Panc1 (cell line): ENCODE results near the gene MIA2.

Experiments
- POLR2AphosphoS5 ChIP-seq: IDR thresholded peaks from 2 replicates; pipeline ENCODE4 v1.6.1; 2012; ENCODE audit warnings: mild to moderate bottlenecking, low read depth, low read length, moderate library complexity
- TF ChIP-seq, protein P1 (sequence below), 2 experiments: IDR thresholded peaks; 2 replicates each; pipeline ENCODE4 v1.6.1; 2011 to 2012; ENCODE audit warnings: low read depth in 2 of 2, control low read depth in 1 of 2, low read length in 1 of 2, mild to moderate bottlenecking in 1 of 2, moderate library complexity in 1 of 2; ENCODE audit not compliant: insufficient read depth in 1 of 2
- TF ChIP-seq, protein P2 (sequence below): fragments of 450-650 bp; IDR thresholded peaks from 2 replicates; pipeline ENCODE4 v1.5.1; 2017; ENCODE audit warnings: mild to moderate bottlenecking

DNA sequence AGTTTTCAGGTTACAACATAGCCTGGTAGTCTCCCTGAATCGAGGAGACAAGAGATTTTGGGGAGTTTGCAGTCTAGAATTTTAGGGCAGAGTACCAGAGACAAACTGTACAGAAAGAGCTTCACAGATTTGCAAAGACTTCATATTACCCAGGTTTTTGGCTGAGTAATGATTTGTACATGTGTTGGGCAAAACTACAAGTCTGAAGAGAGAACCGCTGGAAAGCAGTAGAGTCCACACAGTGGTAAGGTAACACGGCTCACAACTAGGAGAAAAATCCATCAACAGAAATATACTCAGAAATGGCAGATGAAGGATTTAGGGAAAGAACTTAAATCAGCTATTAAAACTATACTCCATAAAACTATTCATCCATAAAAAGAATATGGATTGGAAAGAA, 172.8 kb downstream of the MIA2 start:
- TF ChIP-seq, protein P1, sequence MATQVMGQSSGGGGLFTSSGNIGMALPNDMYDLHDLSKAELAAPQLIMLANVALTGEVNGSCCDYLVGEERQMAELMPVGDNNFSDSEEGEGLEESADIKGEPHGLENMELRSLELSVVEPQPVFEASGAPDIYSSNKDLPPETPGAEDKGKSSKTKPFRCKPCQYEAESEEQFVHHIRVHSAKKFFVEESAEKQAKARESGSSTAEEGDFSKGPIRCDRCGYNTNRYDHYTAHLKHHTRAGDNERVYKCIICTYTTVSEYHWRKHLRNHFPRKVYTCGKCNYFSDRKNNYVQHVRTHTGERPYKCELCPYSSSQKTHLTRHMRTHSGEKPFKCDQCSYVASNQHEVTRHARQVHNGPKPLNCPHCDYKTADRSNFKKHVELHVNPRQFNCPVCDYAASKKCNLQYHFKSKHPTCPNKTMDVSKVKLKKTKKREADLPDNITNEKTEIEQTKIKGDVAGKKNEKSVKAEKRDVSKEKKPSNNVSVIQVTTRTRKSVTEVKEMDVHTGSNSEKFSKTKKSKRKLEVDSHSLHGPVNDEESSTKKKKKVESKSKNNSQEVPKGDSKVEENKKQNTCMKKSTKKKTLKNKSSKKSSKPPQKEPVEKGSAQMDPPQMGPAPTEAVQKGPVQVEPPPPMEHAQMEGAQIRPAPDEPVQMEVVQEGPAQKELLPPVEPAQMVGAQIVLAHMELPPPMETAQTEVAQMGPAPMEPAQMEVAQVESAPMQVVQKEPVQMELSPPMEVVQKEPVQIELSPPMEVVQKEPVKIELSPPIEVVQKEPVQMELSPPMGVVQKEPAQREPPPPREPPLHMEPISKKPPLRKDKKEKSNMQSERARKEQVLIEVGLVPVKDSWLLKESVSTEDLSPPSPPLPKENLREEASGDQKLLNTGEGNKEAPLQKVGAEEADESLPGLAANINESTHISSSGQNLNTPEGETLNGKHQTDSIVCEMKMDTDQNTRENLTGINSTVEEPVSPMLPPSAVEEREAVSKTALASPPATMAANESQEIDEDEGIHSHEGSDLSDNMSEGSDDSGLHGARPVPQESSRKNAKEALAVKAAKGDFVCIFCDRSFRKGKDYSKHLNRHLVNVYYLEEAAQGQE (IDR thresholded peaks at IDR 0.05; ENCODE audit: insufficient read depth in 1 of 2, low read depth in 2 of 2, low read length in 1 of 2) = no peak
- TF ChIP-seq, protein P2, sequence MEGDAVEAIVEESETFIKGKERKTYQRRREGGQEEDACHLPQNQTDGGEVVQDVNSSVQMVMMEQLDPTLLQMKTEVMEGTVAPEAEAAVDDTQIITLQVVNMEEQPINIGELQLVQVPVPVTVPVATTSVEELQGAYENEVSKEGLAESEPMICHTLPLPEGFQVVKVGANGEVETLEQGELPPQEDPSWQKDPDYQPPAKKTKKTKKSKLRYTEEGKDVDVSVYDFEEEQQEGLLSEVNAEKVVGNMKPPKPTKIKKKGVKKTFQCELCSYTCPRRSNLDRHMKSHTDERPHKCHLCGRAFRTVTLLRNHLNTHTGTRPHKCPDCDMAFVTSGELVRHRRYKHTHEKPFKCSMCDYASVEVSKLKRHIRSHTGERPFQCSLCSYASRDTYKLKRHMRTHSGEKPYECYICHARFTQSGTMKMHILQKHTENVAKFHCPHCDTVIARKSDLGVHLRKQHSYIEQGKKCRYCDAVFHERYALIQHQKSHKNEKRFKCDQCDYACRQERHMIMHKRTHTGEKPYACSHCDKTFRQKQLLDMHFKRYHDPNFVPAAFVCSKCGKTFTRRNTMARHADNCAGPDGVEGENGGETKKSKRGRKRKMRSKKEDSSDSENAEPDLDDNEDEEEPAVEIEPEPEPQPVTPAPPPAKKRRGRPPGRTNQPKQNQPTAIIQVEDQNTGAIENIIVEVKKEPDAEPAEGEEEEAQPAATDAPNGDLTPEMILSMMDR = no peak
- no peak for TF ChIP-seq POLR2AphosphoS5
